ENCODE data around the gene PRKCI.

DNA sequence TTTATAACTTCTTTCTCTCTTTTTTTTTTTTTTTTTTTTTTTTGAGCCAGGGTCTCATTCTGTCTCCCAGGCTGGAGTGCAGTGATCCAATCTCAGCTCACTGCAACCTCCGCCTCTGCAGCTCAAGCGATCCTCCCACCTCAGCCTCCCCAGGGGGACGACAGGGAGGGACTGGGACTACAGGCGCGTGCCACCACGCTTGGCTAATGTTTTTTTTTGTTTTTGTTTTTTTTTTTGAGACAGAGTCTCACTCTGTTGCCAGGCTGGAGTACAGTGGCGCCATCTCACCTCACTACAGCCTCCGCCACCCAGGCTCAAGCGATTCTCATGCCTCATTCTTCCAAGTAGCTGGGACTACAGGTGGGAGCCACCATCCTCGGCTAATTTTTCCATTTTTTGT, 17.7 kb upstream of the PRKCI start:
- no peak for TF ChIP-seq POLR2A (IDR thresholded peaks at IDR 0.05)
- TF ChIP-seq, protein P1, sequence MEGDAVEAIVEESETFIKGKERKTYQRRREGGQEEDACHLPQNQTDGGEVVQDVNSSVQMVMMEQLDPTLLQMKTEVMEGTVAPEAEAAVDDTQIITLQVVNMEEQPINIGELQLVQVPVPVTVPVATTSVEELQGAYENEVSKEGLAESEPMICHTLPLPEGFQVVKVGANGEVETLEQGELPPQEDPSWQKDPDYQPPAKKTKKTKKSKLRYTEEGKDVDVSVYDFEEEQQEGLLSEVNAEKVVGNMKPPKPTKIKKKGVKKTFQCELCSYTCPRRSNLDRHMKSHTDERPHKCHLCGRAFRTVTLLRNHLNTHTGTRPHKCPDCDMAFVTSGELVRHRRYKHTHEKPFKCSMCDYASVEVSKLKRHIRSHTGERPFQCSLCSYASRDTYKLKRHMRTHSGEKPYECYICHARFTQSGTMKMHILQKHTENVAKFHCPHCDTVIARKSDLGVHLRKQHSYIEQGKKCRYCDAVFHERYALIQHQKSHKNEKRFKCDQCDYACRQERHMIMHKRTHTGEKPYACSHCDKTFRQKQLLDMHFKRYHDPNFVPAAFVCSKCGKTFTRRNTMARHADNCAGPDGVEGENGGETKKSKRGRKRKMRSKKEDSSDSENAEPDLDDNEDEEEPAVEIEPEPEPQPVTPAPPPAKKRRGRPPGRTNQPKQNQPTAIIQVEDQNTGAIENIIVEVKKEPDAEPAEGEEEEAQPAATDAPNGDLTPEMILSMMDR (IDR thresholded peaks at IDR 0.05), result no peak
